ENCODE results near the gene BRSK1. TPM values are rescaled to one million over a fixed set of nuclear protein-coding genes. Genes with fewer than 3 reads are reported as not detected.

The BRSK1 gene
- total and polyA plus RNA-seq, 4 donors, result 0.53 to 6.4 (median 1.5) TPM

DNA sequence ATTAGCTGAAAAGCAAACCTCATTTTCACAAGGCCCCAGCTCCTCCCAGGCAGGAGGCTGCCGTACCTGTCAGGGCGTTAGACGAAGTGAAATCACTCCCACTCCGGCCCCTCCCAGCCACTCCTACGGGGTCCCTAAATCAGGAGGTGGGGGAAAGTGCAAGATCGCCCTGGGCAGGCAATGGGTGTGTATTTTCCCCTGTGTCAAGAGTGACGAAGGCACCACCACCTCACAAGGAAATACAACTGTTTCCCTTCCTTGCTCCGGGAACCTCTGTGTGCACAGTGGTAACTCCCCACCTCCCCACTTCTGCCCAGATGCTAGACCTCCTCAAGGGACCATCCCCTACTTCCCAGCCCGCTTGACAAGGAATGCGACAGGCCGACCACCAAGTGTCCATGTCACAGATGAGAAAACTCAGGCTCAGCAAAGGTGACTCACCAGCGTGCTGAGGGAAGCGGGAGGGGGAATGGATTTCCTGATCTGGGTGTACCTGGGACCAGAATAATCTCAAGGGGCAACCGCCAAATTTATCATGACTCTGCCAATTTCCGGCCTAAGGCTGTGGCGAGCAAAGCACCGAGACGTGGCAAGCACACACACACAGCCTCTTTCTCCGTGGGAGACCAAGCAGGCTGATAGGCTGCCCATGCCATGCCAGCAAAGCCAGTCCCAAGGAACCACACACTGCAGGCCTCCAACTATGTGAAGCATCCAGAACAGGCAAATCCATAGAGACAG lies 32.3 kb upstream of the BRSK1 start:
- DNase-seq (no peak), ATAC-seq (ENCODE audit: insufficient read depth, low FRiP score) (no peak)
- TF ChIP-seq CTCF (IDR thresholded peaks at IDR 0.05; ENCODE audit: control extremely low read depth, extremely low read depth), result no peak
- Histone ChIP-seq H3K4me1 (ENCODE audit: control insufficient read depth in 5 of 5, insufficient read depth in 5 of 5, low read length in 5 of 5) (peaks cover 0 to 33% (median 9%) of the 10 kb centered on the region in 5 donors), H3K9ac (ENCODE audit: insufficient read depth in 1 of 2, low read length in 2 of 2) (no peak overlapping the region), H3K9me3 (ENCODE audit: control insufficient read depth in 4 of 4, insufficient read depth in 3 of 4, low read length in 3 of 4) (no peaks in the 10 kb centered on the region), H3K36me3 (ENCODE audit: control insufficient read depth in 4 of 4, insufficient read depth in 4 of 4, low read length in 4 of 4) (peaks cover 0 to 13% (median 5%) of the 10 kb centered on the region in 4 donors), H3K27ac (ENCODE audit: low read depth in 1 of 2, low read length in 1 of 2) (no peak overlapping the region), H3K4me3 (no peak overlapping the region), H3K27me3 (ENCODE audit: control insufficient read depth in 3 of 3, insufficient read depth in 3 of 3, low read length in 2 of 3) (no peaks in the 10 kb centered on the region)
- WGBS, 2 donors, result 34 to 54% methylated on average over 19 of the region's 19 CpGs

DNA sequence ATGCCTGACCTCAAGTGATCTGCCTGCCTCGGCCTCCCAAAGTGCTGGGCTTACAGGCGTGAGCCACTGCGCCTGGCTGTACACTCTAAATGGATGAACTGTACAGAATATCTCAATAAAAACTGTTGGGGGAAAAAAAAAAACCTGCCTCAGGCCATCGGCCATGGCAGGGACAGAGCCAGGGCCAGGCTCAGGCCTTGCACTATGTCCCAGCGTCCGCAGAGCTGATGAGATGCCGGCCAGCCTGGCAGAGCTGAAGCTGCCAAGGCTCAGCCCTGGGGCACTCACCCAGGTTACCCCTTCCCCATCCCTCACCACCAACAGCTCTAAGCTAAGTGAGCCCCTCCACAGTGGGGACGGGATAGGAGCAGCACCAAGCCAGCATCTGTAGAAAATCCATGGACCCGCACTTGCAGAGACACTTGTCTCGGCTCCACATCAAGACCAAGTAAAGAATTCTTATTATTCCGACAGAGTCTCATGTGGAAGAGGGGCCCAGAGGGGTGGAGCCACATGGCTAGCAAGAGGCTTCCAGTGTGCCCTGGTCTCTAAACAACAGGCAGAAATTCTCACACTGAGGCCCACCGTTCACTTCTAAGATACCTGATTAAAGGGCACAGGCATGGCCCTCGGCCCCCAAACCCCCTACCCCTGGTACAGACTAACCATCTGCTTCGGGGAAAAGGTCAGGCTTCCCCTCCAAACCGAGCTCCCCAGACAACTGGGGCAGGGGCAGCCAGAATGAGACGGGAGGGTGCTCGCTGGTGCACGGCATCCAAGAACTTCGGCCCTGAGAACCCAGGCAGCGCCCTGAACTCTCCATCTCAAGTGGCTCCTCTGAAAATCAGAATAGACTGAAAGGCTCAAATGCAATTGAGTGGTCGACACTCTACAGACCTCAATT lies 30.8 kb upstream of the BRSK1 start:
- 60 to 77% methylated on average over 21 of the region's 21 CpGs for WGBS, 2 donors
- no peak for TF ChIP-seq CTCF (IDR thresholded peaks at IDR 0.05; ENCODE audit: control extremely low read depth, extremely low read depth)
- Histone ChIP-seq H3K4me3 (no peak overlapping the region), H3K4me1 (ENCODE audit: control insufficient read depth in 5 of 5, insufficient read depth in 5 of 5, low read length in 5 of 5) (peaks cover 6 to 39% (median 9%) of the 10 kb centered on the region in 5 donors), H3K27me3 (ENCODE audit: control insufficient read depth in 3 of 3, insufficient read depth in 3 of 3, low read length in 2 of 3) (no peaks in the 10 kb centered on the region), H3K9ac (ENCODE audit: insufficient read depth in 1 of 2, low read length in 2 of 2) (no peak overlapping the region), H3K9me3 (ENCODE audit: control insufficient read depth in 4 of 4, insufficient read depth in 3 of 4, low read length in 3 of 4) (no peaks in the 10 kb centered on the region), H3K36me3 (ENCODE audit: control insufficient read depth in 4 of 4, insufficient read depth in 4 of 4, low read length in 4 of 4) (peaks cover 0 to 11% (median 4%) of the 10 kb centered on the region in 4 donors), H3K27ac (ENCODE audit: low read depth in 1 of 2, low read length in 1 of 2) (no peak overlapping the region)
- DNase-seq (no peak), ATAC-seq (ENCODE audit: insufficient read depth, low FRiP score) (no peak)

DNA sequence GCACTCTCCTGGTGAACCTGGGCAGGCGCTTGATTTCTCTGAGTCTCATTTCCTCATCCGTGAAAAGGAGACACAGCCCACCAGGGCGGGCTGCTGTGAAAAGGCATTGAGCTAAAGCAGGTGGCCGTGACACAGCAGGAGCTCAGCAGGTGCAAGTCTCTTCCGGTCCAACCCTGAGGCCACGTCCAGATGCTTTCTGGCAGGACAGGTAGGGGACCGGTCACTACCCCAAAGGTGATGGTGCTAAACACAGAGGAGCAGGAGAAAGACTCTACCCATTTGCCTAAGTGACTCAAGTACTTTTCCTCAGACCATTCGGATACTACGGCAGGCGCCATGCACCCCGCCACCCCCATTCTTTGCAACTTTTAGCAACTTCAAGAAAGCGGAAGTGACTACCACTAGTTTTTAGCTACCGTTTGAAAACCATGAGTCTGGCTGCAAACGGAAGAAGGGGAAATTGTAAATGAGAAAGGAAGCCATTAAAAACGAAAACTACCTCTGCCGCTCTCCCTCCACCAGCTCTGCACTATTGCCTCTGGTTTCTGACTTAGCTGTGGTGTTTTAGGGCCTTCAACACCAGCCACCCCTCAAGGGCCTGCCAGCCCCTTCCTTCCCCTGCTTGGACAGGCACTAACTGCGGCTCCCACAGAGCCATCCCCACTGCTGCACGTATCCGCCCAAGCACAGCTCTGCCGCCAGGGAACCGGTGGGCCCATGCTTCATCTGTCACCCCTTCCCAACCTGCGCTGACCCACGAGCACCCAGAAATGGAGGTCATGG lies 29.8 kb upstream of the BRSK1 start:
- no peak overlapping the region for H3K4me3 ChIP-seq
- no peak for TF ChIP-seq CTCF (IDR thresholded peaks at IDR 0.05; ENCODE audit: control extremely low read depth, extremely low read depth)
- no peaks in the 10 kb centered on the region for H3K27me3 ChIP-seq (ENCODE audit: control insufficient read depth in 3 of 3, insufficient read depth in 3 of 3, low read length in 2 of 3)
- H3K9me3 ChIP-seq (ENCODE audit: control insufficient read depth in 4 of 4, insufficient read depth in 3 of 4, low read length in 3 of 4), result no peaks in the 10 kb centered on the region
- H3K4me1 ChIP-seq (ENCODE audit: control insufficient read depth in 5 of 5, insufficient read depth in 5 of 5, low read length in 5 of 5), result peaks cover 6 to 35% (median 9%) of the 10 kb centered on the region in 5 donors
- peaks cover 0 to 11% (median 4%) of the 10 kb centered on the region in 4 donors for H3K36me3 ChIP-seq (ENCODE audit: control insufficient read depth in 4 of 4, insufficient read depth in 4 of 4, low read length in 4 of 4)
- H3K9ac ChIP-seq (ENCODE audit: insufficient read depth in 1 of 2, low read length in 2 of 2), result no peak overlapping the region
- WGBS, 2 donors, result 27 to 58% methylated on average over 23 of the region's 23 CpGs
- DNase-seq (no peak), ATAC-seq (ENCODE audit: insufficient read depth, low FRiP score) (no peak)
- peak overlapping the region in 1 of 2 donors; percentile 75 for H3K27ac ChIP-seq (ENCODE audit: low read depth in 1 of 2, low read length in 1 of 2)

All from lung (tissue), 12 donors.